Measurements from ENCODE around the gene FGFR1OP2.

FGFR1OP2 gene

GRCh38 chr12:26971963-26972362 is 33.7 kb downstream of the FGFR1OP2 start:
- Mint-ChIP-seq H3K9me3 (no peaks in the 10 kb centered on the region), H3K36me3 (ENCODE audit: low read depth) (peaks cover 57% of the 10 kb centered on the region), H3K27me3 (ENCODE audit: low read depth) (no peaks in the 10 kb centered on the region), H3K4me1 (ENCODE audit: low read depth) (peaks cover 22% of the 10 kb centered on the region), H3K27ac (peak overlapping the region; percentile 71), H3K4me3 (no peak overlapping the region)

DNA sequence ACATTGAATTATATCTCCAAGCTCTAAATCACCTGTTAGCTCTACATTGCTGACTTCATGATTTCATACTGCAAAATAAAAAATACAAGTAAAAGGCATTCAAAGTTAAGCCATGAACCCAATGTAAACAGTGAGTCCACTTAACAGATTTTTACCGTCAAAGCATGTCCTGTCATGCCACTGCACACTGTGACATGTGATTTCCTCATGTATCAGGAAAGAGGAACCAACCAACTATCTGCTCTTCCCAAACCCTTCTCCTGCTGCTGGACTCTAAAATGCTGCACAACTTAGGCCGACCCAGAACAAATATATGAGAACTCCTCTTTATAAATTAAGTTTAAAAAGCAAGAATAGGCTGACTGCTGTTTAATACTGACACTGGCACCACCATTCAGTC is 38.4 kb downstream of the FGFR1OP2 start:
- H3K4me1 Mint-ChIP-seq (ENCODE audit: low read depth): peaks cover 19% of the 10 kb centered on the region
- peaks cover 53% of the 10 kb centered on the region for H3K36me3 Mint-ChIP-seq (ENCODE audit: low read depth)
- no peak overlapping the region for H3K27ac Mint-ChIP-seq
- no peak overlapping the region for H3K4me3 Mint-ChIP-seq
- no peaks in the 10 kb centered on the region for H3K27me3 Mint-ChIP-seq (ENCODE audit: low read depth)
- H3K9me3 Mint-ChIP-seq: no peaks in the 10 kb centered on the region

DNA sequence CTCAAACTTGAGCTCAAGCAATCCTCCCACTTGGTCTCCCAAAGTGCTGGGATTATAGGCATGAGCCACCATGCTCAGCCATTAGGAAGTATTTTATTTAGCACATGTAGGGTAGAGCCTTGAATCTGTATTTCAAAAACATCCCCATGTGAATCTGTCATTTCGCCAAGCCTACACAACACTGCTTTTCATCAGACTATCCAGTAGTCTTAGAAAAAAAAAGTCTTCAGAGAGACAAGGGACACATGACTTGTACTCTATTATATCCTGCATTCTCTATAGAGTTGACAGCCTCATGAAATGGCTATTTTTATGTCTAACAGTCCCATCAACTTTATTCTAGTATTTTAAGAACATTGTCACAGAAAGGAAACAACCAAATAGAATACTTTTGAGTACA is 40.5 kb downstream of the FGFR1OP2 start:
- Mint-ChIP-seq H3K9me3 (no peaks in the 10 kb centered on the region), H3K27ac (no peak overlapping the region), H3K36me3 (ENCODE audit: low read depth) (peaks cover 53% of the 10 kb centered on the region)

GRCh38 chr12:26979733-26980132 is 41.5 kb downstream of the FGFR1OP2 start:
- Mint-ChIP-seq H3K4me3 (no peak overlapping the region), H3K27ac (no peak overlapping the region), H3K4me1 (ENCODE audit: low read depth) (peaks cover 20% of the 10 kb centered on the region), H3K9me3 (no peaks in the 10 kb centered on the region), H3K36me3 (ENCODE audit: low read depth) (peaks cover 51% of the 10 kb centered on the region), H3K27me3 (ENCODE audit: low read depth) (no peaks in the 10 kb centered on the region)

More for the DNA sequence above, 40.5 kb downstream of the FGFR1OP2 start:
- Mint-ChIP-seq H3K4me1 (ENCODE audit: low read depth) (peaks cover 16% of the 10 kb centered on the region), H3K4me3 (no peak overlapping the region), H3K27me3 (ENCODE audit: low read depth) (no peaks in the 10 kb centered on the region)

GRCh38 chr12:26982866-26983265 is 44.6 kb downstream of the FGFR1OP2 start:
- Mint-ChIP-seq H3K36me3 (ENCODE audit: low read depth) (peaks cover 44% of the 10 kb centered on the region), H3K27me3 (ENCODE audit: low read depth) (no peaks in the 10 kb centered on the region), H3K4me1 (ENCODE audit: low read depth) (peaks cover 9% of the 10 kb centered on the region), H3K27ac (no peak overlapping the region), H3K4me3 (no peak overlapping the region), H3K9me3 (no peaks in the 10 kb centered on the region)

- H3K9me3 Mint-ChIP-seq: no peaks in the 10 kb centered on the region
- H3K27me3 Mint-ChIP-seq (ENCODE audit: low read depth): no peaks in the 10 kb centered on the region
- no peak overlapping the region for H3K27ac Mint-ChIP-seq
- H3K36me3 Mint-ChIP-seq (ENCODE audit: low read depth): peaks cover 38% of the 10 kb centered on the region
- H3K4me1 Mint-ChIP-seq (ENCODE audit: low read depth): peaks cover 12% of the 10 kb centered on the region
- no peak overlapping the region for H3K4me3 Mint-ChIP-seq
Measured at GRCh38 chr12:26987634-26988424, 49.6 kb downstream of the FGFR1OP2 start.

DNA sequence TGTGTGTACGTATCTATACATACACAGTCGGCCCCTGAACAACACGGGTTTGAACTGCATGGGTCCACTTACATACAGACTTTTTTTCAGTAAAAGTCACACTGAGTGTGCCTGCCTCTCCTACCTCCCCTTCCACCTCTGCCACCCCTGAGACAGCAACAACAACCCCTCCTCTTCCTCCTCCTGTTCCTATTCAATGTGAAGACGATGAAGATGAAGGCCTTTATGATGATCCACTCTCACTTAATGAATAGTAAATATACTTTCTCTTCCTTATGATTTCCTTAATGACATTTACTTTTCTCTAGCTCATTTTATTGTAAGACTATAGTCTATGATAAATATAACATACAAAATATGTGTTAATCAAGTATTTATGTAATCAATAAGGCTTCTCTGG is 50.4 kb downstream of the FGFR1OP2 start:
- Mint-ChIP-seq H3K27ac (no peak overlapping the region), H3K4me1 (ENCODE audit: low read depth) (peaks cover 11% of the 10 kb centered on the region), H3K36me3 (ENCODE audit: low read depth) (peaks cover 35% of the 10 kb centered on the region), H3K9me3 (no peaks in the 10 kb centered on the region), H3K27me3 (ENCODE audit: low read depth) (no peaks in the 10 kb centered on the region), H3K4me3 (no peak overlapping the region)

DNA sequence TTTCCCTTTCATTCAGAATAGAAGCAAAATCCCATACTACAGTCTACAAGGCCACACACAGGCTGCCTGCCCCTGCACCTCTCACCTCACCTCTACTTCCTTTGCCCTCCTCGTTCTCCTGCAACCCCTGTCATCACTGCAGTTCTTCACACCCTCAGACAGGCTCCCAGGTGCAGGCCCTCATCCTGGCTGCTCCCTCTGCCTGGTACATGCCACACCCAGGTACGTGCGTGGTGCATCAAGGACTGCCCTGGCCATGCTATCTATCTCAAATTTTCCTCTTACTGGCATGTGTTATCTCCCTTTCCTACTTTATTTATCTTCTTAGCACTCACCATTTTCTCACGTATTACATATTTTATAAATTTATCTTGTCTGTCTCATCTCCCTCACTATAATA is 51.6 kb downstream of the FGFR1OP2 start:
- H3K36me3 Mint-ChIP-seq (ENCODE audit: low read depth): peaks cover 27% of the 10 kb centered on the region
- H3K4me1 Mint-ChIP-seq (ENCODE audit: low read depth): peaks cover 5% of the 10 kb centered on the region
- H3K9me3 Mint-ChIP-seq: no peaks in the 10 kb centered on the region
- H3K27ac Mint-ChIP-seq: no peak overlapping the region
- no peaks in the 10 kb centered on the region for H3K27me3 Mint-ChIP-seq (ENCODE audit: low read depth)
- no peak overlapping the region for H3K4me3 Mint-ChIP-seq

- Mint-ChIP-seq H3K9me3 (no peaks in the 10 kb centered on the region), H3K4me3 (no peak overlapping the region), H3K27me3 (ENCODE audit: low read depth) (no peaks in the 10 kb centered on the region), H3K27ac (no peak overlapping the region), H3K4me1 (ENCODE audit: low read depth) (peaks cover 5% of the 10 kb centered on the region), H3K36me3 (ENCODE audit: low read depth) (peaks cover 26% of the 10 kb centered on the region)
Measured at GRCh38 chr12:26991826-26992225, 53.6 kb downstream of the FGFR1OP2 start.

DNA sequence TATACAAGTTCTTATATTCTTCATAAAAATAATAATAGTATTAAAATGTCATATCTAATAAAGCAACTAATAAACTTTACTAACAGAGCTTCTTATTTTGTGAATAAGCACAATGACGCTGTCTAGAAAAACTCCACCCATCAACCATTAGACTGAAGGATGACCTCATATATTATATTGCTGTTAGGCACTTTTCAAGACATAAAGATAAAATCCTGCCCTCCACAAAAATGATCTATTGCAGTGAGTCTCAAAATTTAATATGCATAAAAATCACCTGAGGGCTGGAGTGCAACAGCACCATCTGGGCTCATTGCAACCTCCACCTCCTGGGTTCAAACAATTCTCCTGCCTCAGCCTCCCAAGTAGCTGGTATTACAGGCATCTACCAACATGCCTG is 55.8 kb downstream of the FGFR1OP2 start:
- peaks cover 5% of the 10 kb centered on the region for H3K4me1 Mint-ChIP-seq (ENCODE audit: low read depth)
- no peaks in the 10 kb centered on the region for H3K9me3 Mint-ChIP-seq
- peaks cover 24% of the 10 kb centered on the region for H3K36me3 Mint-ChIP-seq (ENCODE audit: low read depth)
- no peak overlapping the region for H3K4me3 Mint-ChIP-seq
- H3K27ac Mint-ChIP-seq: no peak overlapping the region
- H3K27me3 Mint-ChIP-seq (ENCODE audit: low read depth): no peaks in the 10 kb centered on the region

- Mint-ChIP-seq H3K27me3 (ENCODE audit: low read depth) (no peaks in the 10 kb centered on the region), H3K4me3 (no peak overlapping the region), H3K9me3 (no peaks in the 10 kb centered on the region), H3K4me1 (ENCODE audit: low read depth) (peaks cover under 1% of the 10 kb centered on the region), H3K36me3 (ENCODE audit: low read depth) (peaks cover 21% of the 10 kb centered on the region), H3K27ac (no peak overlapping the region)
Measured at GRCh38 chr12:26995706-26996105, 57.4 kb downstream of the FGFR1OP2 start.

DNA sequence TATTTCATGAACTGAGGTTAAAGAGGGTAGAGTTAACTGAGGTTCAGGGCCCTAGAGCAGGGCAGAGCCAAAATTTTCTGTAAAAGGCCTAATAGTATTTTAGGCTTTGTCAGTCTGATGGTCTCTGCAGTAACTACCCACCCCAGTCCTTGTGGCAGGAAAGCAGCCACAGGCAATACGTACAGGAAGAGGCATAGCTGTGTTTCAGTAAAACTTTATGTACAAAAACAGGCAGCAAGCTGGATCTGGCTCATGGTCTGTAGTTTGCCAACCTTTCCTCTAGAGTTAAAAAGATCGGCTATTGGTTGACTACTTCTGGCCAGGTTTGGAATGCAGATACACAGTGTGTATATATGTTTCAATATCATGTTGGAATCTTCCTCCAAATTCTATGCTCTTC is 58.7 kb downstream of the FGFR1OP2 start:
- Mint-ChIP-seq H3K4me3 (no peak overlapping the region), H3K36me3 (ENCODE audit: low read depth) (peaks cover 26% of the 10 kb centered on the region), H3K4me1 (ENCODE audit: low read depth) (peaks cover 4% of the 10 kb centered on the region), H3K27ac (no peak overlapping the region), H3K9me3 (no peaks in the 10 kb centered on the region), H3K27me3 (ENCODE audit: low read depth) (no peaks in the 10 kb centered on the region)

- Mint-ChIP-seq H3K4me1 (ENCODE audit: low read depth) (peaks cover 9% of the 10 kb centered on the region), H3K36me3 (ENCODE audit: low read depth) (peaks cover 24% of the 10 kb centered on the region), H3K4me3 (no peak overlapping the region), H3K9me3 (no peaks in the 10 kb centered on the region), H3K27me3 (ENCODE audit: low read depth) (no peaks in the 10 kb centered on the region), H3K27ac (no peak overlapping the region)
Measured at GRCh38 chr12:27000961-27001360, 62.7 kb downstream of the FGFR1OP2 start.

DNA sequence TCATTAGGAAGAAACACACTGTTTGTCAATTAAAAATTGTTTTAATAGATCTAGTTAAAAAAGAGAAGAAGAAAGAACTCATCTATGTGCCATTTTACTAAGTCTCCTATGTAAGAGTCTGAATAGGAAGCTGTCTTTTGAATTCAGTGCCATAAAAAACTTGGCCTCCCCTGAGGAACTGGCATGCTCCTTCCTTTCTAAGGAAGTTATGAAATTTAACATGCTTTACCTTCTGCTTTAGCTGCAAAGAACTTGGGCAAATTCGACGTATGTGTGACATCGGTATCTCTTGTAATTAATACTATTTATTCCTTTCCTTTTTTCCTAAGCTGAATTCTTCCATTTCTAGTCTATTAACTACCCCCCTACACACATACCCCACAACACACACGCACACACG is 63.4 kb downstream of the FGFR1OP2 start:
- Mint-ChIP-seq H3K9me3 (no peaks in the 10 kb centered on the region), H3K36me3 (ENCODE audit: low read depth) (peaks cover 24% of the 10 kb centered on the region), H3K27ac (no peak overlapping the region), H3K4me1 (ENCODE audit: low read depth) (peaks cover 9% of the 10 kb centered on the region), H3K4me3 (no peak overlapping the region), H3K27me3 (ENCODE audit: low read depth) (no peaks in the 10 kb centered on the region)

DNA sequence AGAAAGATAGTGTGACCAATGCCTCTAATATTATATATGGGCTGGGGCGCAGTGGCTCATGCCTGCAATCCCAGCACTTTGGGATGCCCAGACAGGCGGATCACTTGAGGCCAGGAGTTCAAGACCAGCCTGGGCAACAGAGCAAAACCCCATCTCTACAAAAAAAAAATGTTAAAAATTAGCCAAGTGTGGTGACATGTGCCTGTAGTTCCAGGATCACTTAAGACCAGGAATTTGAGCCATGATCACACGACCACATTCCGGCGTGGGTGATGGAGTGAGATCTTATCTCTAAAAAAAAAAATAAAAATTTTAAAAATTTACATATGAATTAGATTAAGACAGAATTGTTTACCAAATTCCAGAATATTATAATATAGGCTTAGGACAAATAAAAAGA is 63.9 kb downstream of the FGFR1OP2 start:
- H3K4me1 Mint-ChIP-seq (ENCODE audit: low read depth): peaks cover 9% of the 10 kb centered on the region
- no peaks in the 10 kb centered on the region for H3K27me3 Mint-ChIP-seq (ENCODE audit: low read depth)
- no peaks in the 10 kb centered on the region for H3K9me3 Mint-ChIP-seq
- H3K27ac Mint-ChIP-seq: no peak overlapping the region
- H3K36me3 Mint-ChIP-seq (ENCODE audit: low read depth): peaks cover 24% of the 10 kb centered on the region
- H3K4me3 Mint-ChIP-seq: no peak overlapping the region

All from T-helper 1 cell treated with Interleukin-12 subunit alpha and Interleukin-12 subunit beta and Interleukin-4 antibody, amounts not matched to agents 30 μg/mL and 1 μg/mL, for 36 hours (primary cell).